Measurements from ENCODE around the gene PHF21A.

GRCh38 chr11:45924036-45924915, 197.0 kb downstream of the PHF21A start:
- TF ChIP-seq ZNF423 (CRISPR knock-in tag; IDR thresholded peaks at IDR 0.05) (no peak), CTCF (IDR thresholded peaks at IDR 0.05) (no peak), ZNF671 (CRISPR knock-in tag; IDR thresholded peaks at IDR 0.05) (no peak), ATF2 (CRISPR knock-in tag; IDR thresholded peaks at IDR 0.05; ENCODE audit: borderline replicate concordance, low read depth) (no peak), NFE2L1 (CRISPR knock-in tag; IDR thresholded peaks at IDR 0.05) (no peak), PREB (CRISPR knock-in tag; IDR thresholded peaks at IDR 0.05; ENCODE audit: borderline replicate concordance) (no peak)

All from WTC11 (cell line).